OCI-LY1 (cell line): ENCODE measurements around the gene CATSPERZ.

Source experiments
- EZH2 ChIP-seq: fragments of 200-600 bp; sonication (generic), shearing (Covaris generic); IDR thresholded peaks from 2 replicates; pipeline ENCODE4 v1.8.0; 2017; ENCODE audit warnings: borderline replicate concordance, mixed run types, mild to moderate bottlenecking, antibody characterized with exemption, low read length, moderate library complexity, mixed read lengths
- TF ChIP-seq, protein P1 (sequence below): fragments of 200-600 bp; sonication (generic), shearing (Covaris generic); IDR thresholded peaks from 2 replicates; pipeline ENCODE4 v1.5.1; 2017; ENCODE audit warnings: mild to moderate bottlenecking, antibody characterized with exemption, low read length, moderate library complexity, mixed read lengths

GRCh38 chr11:64316672-64317324 lies 16.6 kb downstream of the CATSPERZ start:
- TF ChIP-seq, protein P1, sequence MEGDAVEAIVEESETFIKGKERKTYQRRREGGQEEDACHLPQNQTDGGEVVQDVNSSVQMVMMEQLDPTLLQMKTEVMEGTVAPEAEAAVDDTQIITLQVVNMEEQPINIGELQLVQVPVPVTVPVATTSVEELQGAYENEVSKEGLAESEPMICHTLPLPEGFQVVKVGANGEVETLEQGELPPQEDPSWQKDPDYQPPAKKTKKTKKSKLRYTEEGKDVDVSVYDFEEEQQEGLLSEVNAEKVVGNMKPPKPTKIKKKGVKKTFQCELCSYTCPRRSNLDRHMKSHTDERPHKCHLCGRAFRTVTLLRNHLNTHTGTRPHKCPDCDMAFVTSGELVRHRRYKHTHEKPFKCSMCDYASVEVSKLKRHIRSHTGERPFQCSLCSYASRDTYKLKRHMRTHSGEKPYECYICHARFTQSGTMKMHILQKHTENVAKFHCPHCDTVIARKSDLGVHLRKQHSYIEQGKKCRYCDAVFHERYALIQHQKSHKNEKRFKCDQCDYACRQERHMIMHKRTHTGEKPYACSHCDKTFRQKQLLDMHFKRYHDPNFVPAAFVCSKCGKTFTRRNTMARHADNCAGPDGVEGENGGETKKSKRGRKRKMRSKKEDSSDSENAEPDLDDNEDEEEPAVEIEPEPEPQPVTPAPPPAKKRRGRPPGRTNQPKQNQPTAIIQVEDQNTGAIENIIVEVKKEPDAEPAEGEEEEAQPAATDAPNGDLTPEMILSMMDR = peak; percentile 28; the same call in 1 of the 2 replicates
- no peak for TF ChIP-seq EZH2
